NCI-H1417 (cell line): Measurements from ENCODE around the gene PPP2R5C.
A peak's percentile ranks its signal among the peaks of the same experiment; 100 is the strongest.

Experiments used
- DNase-seq, 3 experiments: peaks; one replicate each; lab custom pipeline; 2025; lab: John Stamatoyannopoulos, UW

Gene PPP2R5C

DNA sequence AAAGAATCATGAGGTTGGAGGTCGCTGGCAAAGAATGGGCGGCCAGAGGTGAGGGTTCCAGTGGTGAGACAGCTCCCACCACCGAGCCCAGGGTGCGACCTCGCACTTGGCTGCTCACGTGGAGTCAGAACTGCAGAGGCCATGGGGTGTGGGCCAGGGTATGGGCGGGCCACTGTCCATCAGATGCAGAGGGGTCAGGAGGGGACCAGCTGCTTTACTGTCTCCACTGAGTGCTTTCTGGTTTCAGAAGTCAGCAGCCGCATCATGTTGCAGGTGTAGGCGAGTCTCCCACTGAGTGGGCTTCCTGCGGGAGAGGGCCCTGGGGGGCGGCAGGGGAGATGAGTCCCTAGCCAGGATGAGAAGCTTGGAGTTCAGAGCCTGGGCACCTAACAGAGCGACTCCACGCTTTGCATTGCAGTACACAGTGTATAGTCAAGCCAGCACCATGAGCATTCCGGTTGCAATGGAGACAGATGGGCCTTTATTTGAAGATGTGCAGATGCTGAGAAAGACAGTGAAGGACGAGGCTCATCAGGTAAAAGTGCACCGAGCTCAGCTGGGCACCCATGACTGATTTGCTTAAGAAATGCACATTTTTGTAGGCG is 156.0 kb downstream of the PPP2R5C start:
- no peak for DNase-seq

DNA sequence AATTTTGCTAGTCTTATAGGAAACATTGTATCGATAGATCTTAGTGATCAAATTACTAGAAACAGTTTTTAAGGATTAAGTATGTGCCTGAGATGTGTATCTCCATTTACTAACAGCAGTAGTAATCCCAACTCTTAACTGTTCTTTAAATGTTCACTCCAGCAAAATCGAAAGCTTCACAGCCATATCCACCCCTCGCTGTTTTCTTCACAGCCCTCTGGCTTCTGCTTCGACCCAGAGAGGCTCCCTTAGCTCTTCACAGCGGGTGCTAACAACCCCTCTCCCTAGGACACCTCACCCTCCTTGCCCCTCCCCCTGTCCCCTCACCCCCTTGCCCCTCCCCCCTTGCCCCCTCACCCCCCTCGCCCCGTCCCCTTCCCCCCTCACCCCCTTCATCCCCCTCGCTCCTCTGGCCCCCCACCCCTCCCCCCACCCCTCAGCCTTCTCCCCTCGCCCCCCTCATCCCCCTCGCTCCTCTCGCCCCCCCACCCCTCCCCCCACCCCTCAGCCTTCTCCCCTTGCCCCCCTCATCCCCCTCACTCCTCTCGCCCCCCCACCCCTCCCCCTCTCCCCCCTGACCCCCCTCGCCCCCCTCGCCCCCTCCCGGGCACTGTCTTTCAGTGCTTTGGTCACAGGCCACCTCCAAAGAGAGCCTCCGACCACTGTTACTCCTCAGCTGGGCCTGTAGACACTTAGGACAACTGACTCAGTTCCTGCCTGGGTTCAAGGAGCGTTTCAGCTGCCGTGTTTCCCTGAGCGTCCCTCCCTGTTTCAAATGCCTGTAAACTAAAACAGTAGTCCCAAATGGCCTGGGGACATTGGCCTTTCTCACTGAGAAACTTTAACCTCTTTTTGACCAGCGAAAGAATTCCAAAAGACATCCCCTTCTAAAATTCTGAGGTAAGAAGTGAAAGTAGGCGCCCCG is 156.8 kb downstream of the PPP2R5C start:
- DNase-seq, result no peak

DNA sequence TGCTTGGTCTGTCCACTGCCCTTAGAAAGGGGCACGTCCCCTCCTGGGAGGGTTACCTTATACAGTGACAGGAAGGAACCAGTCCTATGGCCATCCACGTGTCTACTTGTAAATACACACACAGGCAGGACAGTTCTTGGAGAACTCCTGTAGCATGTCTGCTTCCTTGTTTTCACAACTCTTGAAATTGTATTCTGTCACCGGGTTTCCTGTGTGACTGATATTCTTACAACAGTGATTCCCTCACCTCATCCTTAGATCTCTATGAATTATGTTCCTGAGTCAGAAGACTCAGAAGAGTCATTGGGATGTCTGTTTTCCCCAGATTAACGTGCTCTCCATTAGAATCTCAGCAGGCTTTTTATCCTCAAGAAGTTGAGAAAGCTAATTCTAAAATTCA is 158.8 kb downstream of the PPP2R5C start:
- DNase-seq, result no peak

DNA sequence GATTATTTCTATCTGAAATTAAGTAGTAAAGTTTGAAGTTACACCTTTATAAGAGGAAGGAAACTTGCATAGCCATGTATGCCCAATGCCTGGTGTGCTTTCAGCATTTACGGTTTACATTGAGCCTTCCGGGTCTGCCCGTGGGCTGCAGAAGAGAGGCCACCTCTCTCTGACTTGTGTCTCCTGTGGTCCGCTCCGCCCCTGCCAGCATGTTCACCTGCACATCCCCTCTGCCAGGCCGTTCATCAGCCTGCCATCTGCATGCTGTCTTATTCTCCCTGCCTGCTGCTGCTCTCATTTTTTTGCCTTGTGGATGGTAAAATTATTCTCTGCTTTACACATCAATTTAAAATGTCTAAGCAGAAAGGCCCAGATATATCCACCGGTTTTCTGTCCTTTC is 161.4 kb downstream of the PPP2R5C start:
- DNase-seq, result no peak

DNA sequence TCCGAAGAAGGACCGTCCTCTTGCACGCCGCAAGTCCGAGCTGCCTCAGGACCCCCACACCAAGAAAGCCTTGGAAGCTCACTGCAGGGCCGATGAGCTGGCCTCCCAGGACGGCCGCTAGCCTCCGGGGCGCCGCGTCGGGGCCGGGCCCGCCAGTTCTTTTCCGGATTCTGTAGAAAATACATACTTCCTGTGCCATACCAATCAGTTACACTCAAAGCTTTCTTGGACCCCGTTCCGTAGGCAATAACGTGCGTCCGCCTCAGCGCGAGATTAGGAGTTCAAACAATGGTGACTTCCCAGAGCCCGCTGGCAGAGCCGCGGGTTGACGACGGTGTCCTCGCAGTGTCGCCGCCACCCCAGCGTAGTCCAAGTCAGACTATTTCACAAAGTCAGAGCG is 163.6 kb downstream of the PPP2R5C start:
- DNase-seq, result no peak

DNA sequence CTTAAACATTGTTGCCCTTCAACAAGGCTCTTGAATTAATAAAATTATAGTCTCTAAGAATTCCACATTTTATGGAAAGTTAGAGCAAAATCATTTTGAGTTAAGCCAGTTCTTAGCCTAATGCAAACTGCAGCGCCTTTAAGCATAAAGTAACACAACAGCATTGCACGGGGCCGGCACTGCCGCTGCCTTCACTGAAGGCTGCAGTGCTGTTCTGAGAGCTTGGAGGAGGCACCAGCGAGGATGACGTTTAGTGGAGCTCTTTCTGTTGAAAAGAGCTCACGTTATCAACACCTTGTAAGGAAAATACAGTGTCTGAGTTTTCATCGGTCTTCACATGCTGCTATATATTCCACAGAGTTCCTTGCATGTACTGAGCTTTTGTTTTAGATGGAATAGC is 164.6 kb downstream of the PPP2R5C start:
- no peak for DNase-seq

DNA sequence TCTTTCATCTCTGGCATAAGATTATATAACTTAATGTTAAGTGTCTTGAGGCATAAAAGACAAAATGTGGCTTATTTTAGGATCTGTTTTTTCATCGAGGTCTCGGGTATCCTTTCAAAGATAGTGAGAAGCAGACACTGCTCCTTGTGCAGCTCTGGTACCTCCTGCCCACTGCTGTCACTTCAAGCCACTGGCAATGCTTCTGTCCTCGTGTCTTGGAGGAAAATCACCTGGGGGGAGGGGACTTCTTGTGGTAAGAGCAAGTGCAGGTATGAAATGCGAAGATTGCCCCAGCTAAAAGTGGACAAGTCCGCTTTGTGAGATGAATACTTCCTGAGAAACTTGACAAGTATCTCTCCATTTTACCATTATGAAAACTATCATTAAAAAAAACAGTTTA is 165.1 kb downstream of the PPP2R5C start:
- no peak for DNase-seq

DNA sequence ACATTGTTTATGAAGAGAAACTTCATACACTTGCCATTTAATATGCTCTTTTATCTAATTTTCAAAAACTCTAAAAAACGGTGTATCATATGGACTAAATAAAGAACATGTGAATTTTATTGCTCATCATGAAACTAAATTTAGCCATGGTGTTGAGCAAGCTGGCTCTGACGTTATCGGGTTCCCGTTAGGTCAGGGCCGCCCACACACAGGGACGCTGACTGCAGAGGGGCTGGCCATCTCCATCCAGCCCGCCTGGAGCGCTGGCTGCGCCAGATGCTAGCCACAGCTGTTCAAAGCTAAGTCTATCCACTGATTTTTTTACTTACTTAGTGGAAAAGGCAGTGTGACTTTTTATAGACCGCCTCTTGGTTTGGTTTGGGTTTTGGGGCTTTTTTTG is 166.3 kb downstream of the PPP2R5C start:
- no peak for DNase-seq

DNA sequence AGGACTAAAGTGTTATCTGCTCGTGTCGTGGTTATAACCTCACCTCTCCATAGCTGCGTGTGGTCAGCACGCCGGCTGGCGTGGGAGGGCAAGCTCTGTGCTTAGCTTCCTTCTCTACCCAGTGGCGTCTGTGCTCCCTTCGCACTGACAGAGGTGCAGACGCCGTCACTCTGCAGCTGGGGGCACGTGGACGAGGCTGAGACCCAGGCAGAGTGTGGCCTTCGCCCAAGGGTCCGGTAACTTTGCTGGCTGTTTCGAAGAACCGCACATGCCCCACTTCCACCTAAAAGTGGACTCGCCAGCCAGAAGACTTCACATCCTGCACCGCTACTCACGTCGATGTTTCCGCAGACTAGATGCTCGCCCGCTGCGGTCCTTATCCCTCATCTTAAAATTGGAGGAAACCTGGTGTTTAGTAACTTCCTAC is 166.9 kb downstream of the PPP2R5C start:
- no peak for DNase-seq

DNA sequence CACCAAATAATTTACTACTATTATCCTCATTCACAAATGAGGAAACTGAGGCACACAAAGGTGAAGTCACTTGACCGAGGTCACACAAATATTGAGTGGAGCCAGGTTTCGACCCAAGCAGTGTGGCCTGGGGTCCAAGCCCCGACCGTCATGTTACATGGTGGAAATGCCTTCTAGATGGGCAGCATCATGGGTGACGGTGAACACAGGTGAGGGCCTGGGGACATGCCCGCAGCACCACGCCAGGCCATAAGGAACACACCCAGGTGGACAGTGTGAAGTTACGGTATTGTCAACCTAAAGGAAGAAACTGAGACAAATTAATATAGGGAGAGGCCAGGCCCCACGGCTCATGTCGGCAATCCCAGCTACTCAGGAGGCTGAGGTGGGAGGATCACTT is 167.6 kb downstream of the PPP2R5C start:
- DNase-seq, result no peak

DNA sequence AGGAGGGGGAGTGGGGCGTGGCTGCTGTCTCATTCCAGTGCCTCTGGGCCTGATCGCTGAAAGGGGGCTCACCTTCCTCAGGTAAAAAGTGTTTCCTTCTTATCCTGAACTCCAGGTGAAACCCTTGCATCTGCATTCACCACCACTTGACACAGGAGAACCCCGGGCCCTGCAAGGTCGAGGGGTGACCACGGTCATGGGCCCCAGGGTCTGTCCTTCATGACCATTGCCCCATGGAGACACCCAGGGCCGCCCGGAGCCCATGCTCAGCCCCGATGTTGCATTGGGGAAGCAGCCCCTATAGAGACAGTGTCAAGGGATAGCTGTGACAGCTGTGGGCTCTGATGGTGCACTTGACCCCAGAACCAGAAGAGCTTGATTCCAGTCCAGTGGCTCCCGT is 168.4 kb downstream of the PPP2R5C start:
- DNase-seq, result no peak

DNA sequence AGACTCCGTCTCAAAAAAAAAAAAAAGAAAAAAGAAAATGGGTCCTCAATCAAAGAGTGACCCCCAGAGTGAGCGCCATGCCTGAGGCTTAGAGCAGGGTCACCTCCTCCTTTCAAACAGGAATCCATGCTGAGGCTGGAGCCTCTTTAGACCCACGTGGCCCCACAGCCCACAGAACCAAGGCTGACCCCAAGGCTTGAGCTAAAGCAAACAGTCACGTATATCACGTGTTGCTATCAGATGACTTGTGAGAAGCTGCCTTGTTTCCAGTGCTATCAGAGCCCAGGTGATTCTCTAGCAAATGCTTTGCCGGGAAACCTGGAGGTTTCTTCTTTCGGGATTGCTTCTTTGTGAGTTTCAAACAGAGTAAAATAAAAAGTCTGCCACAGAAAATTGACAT is 171.2 kb downstream of the PPP2R5C start:
- DNase-seq, result no peak

DNA sequence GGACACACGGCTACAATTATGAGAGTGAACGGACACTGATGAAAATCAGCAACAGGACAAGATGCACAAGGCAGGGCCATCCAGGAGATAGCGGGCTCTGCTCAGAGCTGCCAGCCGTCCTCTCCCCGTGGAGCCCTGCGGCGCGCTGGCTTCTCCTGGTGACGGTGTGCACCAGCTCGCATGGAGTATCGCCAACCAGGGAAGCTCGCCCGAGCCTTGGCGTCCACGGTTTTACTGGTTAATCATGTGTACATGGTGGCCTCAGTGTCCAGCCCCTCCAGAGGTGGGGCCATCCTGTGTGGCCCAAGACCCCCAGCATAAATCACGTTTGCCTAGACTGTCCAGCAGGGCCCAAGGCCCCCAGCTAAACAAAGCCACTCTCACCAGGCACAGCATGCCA is 171.7 kb downstream of the PPP2R5C start:
- DNase-seq, result no peak

DNA sequence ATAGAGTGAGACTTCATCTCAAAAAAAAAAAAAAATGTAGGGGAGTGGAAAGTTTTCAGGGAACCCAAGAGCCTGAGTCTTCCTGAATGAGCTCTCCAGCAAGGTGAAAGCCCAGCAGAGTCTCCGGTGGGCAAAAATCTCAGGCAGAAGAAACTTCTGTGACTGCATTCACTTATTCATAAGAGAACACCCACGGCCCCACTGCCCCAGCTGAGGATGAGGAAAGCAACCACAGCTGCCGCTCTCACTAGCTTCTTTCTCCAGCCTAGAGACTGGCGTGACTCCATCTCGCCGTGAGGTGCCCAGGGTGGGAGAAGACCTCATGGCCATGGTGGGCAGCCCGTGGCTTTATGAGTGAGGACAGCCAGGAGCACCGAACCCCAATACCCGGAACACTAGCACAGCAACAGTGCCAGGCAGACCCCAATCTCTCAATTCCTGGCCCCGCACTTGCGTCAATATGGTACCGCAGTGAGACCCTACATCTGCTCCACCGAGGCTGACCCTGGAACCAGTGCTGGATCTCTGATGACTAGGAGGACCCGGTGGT is 173.2 kb downstream of the PPP2R5C start:
- DNase-seq, result no peak

DNA sequence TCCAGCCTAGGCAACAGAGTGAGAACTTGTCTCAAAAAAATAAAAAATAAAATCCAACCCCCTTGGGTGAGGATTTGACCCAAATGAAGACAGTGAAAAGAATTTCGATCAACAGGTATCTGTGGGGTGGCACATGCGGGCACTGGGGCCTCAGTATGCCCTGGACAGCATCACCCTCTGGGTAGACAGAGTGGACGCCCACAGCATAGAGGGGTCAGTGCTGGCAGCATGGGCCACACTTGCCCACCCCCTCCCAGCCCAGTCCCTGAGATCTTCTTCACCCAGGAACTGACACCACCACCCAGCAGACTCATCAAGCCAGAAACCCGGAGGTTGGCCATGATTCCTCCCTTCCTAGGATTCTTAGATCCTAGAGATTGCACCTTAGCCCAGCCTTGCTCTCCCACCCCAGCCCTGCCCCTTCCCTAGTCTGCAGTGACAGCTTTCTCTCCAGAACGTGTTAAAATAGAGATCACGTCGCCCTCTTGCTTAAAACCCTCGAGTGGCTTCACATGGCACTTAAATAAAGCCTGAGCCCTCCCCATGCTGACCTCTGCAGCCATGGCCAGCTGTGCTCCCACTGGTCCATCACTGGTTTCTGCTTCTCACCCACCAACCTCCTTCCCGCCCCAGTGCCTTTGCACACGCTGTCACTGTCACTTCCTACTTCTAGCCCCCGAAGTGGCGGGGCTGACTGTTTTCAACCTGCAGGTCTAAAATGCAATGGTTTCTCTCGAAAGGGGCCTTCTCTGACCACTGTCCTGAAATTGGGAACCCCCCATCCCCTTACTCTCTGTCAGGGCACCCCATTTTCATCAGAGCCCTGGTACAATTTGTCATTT is 176.6 kb downstream of the PPP2R5C start:
- DNase-seq, result no peak

DNA sequence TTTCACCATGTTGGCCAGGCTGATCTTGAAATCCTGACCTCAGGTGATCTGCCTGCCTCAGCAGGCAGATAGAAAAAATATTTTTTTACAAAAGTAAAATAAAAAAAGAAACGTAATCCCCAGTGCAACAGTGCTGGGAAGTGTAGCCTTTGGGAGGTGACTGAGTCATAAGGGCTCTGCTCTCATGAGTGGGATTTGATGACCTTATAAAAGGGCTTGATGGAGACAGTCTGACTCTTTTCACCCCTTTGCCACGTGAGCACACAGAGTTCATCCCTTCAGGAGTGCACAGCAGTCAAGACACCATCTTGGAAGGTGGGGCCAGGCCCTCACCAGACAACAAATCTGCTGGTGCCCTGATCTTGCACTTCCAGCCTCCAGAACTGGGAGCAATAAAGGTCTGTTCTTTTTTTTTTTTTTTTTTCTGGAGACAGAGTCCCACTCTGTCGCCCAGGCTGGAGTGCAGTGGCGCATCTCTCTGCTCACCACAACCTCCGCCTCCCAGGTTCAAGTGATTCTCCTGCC is 178.2 kb downstream of the PPP2R5C start:
- no peak for DNase-seq

DNA sequence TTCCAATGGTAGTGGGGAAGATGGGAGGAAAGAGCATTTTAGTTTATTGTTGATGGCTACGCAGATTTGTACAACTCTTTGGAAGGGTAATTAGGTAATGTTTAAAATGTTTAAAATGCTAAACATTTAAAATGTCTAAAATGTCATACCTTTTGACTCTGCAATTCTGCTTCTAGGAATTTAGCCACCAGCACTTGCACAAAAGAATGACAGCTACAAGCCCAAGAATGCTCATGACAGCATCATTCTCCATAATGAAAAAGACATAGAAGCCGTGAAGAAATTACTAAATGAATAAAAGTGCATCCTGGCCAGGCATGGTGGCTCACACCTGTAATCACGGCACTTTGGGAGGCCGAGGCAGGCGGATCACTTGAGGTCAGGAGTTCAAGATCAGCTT is 182.9 kb downstream of the PPP2R5C start:
- DNase-seq, result no peak

DNA sequence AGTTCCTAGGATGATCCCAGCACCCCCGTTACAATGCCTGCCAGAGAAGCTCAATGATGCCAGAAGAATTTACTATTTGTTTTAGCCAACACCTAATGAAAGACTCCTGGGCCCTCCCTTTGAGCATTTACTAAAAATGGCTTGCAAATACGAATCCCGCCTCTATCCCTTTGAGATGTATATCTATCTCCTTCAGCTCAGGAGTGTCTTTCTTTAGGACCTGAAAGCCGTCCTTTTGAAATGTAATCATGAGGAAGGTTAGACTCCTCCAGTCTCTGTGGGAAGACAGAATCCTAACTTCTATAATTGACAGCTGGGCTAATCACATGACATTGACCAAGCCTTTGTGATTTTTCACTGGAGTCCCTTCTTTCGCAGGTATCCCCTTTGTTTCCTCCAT is 183.7 kb downstream of the PPP2R5C start:
- DNase-seq, result no peak

DNA sequence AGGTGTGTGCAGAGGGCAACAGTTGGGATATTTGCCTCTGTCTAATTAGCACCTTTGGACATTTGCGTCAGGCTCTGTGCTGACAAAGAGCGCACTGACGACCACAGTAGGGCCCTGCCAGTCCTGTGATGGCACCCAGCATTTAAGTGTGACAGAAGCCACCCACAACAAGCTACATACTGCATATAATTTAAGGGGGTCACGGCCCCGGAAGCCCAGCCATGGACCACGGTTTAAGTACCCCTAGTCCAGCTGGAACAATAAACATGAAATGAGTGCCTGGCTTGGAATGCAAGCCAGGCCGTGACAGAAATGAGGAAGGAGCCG is 186.0 kb downstream of the PPP2R5C start:
- DNase-seq, result no peak

DNA sequence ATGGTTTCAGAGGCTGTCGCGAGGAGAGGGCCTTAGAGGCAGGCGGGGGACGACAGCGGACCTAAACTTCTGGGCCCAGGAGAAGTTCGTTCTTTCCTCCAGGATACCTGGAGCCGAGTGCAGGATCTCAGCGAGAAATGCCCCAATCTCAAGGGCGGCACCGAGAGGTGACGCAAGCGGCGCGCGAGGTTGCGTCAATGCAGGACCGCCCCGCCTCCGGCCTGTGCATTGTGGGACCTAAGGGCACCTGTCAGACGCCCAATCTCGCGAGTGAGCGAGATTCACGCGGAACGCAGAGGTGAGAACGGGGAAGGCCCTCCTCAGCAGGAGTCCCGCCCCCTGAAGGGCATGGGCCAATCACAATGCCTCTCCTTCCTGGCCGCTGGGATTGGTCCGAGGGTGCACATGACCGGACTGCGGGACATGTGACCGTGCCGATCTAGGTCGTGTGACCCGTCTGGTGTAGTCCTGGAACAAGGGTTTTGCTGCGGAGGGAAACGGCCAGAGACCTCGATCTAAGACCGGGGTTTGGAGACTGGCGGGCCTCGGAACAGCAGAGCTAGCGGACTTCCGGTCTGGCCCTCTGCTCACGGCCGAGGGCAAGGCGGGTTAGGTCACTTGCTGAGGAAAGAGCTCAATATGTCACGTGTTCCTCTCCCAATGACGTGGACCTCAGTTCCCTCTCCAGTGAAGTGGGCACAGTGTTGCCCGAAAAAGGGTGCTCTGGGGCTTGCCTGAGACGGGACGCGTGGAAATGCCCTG is 186.6 kb downstream of the PPP2R5C start:
- DNase-seq, result peak; percentile 100

DNA sequence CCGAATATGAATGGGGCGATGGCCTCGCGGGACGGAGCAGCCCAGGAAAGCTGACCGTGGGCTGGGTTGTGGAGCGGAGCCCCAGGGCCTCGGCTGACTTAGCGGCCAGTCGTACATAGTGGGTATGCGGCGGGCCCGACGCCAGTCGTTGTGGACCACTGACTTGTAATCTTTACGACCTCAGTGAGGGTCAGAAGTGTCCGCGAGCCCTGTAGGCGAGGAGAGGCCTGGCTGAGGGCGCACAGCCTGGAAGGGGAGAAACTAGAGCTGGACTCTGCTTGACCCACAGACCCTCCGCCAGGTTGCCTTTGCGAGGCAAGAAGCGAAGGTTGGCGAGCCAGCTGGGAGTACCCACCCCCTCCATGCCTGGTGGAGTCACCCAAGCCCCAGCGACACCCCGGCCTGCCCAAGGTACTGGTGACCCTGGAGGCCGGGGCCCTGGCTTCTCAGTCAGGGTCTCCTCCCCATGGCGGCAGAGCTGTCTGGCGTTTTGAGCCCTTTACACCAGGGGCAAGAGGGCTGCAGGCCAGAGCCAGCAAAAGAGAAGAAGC is 187.2 kb downstream of the PPP2R5C start:
- DNase-seq, result peak in 1 of 3 experiments; percentile 50
